GM10266 (cell line): ENCODE results near the gene TCERG1L.

Experiments
- DNase-seq: peaks from one replicate; pipeline ENCODE4 v3.0.0; 2012; ENCODE audit errors: extremely low spot score
- TF ChIP-seq, protein P1 (sequence below): IDR thresholded peaks from 2 replicates; pipeline ENCODE4 v1.5.1; 2012; ENCODE audit warnings: mild to moderate bottlenecking, low read depth; ENCODE audit not compliant: control insufficient read depth, insufficient read depth; ENCODE audit errors: missing control alignments

Gene TCERG1L

DNA sequence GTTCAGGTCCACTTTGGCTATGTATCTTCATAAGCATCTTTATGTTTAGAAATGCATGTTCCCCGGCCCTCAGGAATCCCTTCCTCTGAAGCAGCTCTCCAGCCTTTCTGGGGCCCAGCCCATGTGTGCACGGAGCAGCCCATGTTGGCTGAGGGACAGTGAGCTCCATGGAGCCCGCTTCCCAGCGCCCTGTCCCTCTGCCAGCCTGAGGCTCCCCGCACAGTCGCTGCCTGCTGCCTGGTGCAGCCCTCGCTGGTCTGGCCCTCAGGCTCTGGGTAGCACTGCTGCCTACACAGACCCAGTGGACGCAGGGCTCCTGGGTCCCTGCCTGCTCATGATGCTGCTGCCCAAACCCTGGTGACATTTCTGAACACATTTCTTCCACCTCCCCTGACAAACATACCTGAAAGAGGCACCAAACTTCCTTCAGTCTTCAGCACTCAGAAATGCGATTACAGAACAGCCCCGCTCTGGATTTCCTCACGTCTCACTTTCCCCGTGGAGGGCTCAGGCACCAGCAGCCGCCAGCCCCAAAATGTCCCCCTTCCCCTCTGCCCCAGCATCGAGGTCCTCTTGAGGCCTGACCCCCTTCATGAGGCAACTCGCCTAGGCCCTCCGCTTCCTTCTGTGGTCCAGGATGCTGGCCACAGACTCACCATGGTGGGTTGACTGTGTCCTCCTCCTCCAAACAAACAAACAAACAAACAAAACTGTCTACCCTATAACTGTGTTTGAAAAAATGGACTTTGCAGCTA lies 5.0 kb upstream of the TCERG1L start:
- DNase-seq: no peak
- TF ChIP-seq, protein P1, sequence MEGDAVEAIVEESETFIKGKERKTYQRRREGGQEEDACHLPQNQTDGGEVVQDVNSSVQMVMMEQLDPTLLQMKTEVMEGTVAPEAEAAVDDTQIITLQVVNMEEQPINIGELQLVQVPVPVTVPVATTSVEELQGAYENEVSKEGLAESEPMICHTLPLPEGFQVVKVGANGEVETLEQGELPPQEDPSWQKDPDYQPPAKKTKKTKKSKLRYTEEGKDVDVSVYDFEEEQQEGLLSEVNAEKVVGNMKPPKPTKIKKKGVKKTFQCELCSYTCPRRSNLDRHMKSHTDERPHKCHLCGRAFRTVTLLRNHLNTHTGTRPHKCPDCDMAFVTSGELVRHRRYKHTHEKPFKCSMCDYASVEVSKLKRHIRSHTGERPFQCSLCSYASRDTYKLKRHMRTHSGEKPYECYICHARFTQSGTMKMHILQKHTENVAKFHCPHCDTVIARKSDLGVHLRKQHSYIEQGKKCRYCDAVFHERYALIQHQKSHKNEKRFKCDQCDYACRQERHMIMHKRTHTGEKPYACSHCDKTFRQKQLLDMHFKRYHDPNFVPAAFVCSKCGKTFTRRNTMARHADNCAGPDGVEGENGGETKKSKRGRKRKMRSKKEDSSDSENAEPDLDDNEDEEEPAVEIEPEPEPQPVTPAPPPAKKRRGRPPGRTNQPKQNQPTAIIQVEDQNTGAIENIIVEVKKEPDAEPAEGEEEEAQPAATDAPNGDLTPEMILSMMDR: no peak

DNA sequence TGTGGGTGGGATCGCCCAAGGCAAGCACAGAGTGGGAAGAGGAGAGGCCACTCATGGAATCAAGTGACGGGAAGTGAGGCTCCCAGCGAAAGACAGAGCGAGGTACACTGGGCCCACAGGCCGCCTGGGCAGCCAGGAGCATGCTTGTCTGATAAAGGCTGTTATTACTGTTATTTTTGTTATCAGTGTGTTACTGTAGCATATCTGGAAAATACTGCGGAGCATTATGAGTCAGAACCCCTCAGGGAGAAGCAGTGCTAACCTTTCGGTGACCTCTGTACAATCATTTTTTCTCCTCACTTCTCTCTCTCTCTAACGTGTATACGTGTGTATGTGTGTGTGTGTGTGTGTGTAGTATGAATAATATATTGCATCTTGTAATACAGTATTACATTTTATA lies 3.8 kb upstream of the TCERG1L start:
- TF ChIP-seq, protein P1: no peak
- no peak for DNase-seq

DNA sequence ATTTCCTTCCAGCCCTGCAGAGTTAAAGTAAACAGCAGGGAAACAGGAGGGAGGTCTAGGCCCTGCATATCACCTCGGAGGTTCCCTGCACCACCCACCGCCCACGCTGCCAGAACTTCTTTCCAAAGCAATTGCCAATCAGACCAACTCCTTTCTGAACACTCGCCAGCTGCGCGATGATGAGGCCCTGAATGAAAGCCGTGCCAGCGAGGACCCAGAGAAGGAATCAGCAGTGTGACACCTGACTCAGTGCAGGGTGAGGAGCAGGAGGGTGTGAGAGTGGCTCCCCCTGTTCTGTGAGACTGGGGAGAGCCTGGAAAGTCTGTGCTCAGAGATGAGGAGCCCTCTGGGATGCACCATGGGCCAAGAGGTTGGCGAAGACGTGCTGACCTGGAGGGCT lies 3.3 kb upstream of the TCERG1L start:
- no peak for DNase-seq
- TF ChIP-seq, protein P1: no peak

DNA sequence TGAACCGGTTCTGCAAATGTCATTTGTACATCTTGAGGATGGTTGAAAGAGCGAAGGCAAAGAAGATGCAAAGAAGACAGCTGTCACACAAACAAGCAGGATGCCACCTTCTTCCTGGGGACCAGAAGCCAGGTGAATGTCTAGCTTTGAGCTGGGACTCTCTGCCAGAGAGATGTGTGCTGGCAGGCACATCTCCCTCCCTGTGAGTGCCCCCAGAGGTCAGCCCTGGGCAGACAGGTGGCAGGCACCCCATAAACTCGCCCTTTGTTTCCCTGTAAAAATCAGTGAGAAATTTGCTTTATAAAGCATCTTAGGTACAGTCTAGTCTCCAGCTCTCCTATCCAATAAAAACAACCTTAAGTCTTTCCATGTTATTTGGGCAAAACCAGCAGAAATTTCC lies 2.6 kb upstream of the TCERG1L start:
- DNase-seq: no peak
- TF ChIP-seq, protein P1: no peak

DNA sequence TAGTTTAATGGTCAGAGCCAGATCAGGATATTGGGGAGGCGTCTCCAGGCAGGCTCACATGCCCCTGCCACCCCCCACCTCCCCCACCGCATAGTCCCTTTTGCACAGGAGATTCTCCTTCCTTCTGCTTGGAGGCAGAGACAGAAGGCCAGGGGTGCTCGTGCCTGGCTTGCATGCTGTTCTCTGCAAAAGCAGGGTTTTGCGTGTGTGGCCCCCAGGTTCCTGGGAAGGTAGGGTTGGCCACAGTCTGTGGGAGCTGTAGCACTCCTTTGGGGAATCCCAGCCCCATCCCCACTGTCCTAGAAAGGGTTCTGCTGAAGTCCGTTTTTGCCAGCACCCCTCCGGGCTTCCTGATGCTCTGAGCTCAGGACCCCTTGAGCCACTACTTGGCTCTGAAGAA lies 1.9 kb upstream of the TCERG1L start:
- TF ChIP-seq, protein P1: no peak
- DNase-seq: no peak

DNA sequence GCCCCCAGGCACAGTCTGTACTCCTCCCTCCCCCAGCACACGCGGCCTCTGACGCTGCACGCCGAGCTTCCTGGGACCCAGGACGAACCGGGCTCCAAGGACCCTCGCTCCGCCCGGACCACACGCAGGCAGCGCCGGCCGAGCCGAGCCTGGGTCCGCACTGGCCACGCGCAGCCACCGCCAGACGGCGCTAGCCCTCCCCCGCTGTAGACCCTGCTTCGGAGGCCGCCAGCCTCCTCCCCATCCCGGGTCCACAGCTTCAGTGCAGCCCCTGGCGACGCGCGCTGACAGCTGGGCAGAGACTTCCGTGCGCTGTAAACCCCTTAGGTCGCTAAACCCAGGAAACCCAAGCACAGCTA lies 936 bp upstream of the TCERG1L start:
- DNase-seq: no peak
- TF ChIP-seq, protein P1: no peak

DNA sequence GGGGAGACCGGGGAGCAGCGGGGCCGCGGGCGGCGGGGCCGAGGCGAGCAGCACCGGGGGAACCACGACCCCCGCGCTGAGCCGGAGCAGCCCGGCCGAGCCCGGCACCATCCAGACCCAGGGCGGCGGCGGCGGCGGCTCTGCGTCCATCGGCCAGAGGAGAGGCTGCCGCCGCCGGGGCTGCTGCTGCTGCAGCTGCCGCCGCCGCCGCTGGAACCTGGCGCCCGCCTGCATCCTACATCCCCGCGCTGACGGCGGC lies 190 bp downstream of the TCERG1L start:
- DNase-seq: no peak
- TF ChIP-seq, protein P1: no peak
